ENCODE results near the gene RGS7. TPM values are rescaled to one million over a fixed set of nuclear protein-coding genes. Genes with fewer than 3 reads are reported as not detected.

The RGS7 gene
- polyA plus RNA-seq, 1 donor (not counting 4 experiments of a cell fraction or from before 2014, with no cell fraction given), result not detected

GRCh38 chr1:241266121-241266520 lies 90.9 kb downstream of the RGS7 start:
- Histone ChIP-seq H4K20me1 (ENCODE audit: control insufficient read depth, extremely low read depth, insufficient read depth, low read length) (no peaks in the 10 kb centered on the region), H3K4me3 (ENCODE audit: control insufficient read depth in 2 of 3, extremely low read depth in 1 of 3, insufficient read depth in 2 of 3, low read depth in 1 of 3, low read length in 3 of 3) (no peak overlapping the region), H3K36me3 (ENCODE audit: control insufficient read depth in 2 of 2, extremely low read depth in 1 of 2, insufficient read depth in 2 of 2, low read length in 2 of 2) (no peaks in the 10 kb centered on the region), H3K9me1 (ENCODE audit: control insufficient read depth, extremely low read depth, insufficient read depth, low read length) (no peaks in the 10 kb centered on the region), H3K4me2 (ENCODE audit: control insufficient read depth, extremely low read depth, insufficient read depth, low read depth, low read length) (no peak overlapping the region), H3K9ac (ENCODE audit: control insufficient read depth, extremely low read depth, insufficient read depth, low read length) (no peak overlapping the region), H3K27me3 (ENCODE audit: control insufficient read depth, extremely low read depth, insufficient read depth, low read length) (no peaks in the 10 kb centered on the region), H3K4me1 (ENCODE audit: control insufficient read depth, extremely low read depth, insufficient read depth, low read length) (no peaks in the 10 kb centered on the region), H2AFZ (ENCODE audit: control insufficient read depth, low read length) (no peak overlapping the region), H3K27ac (ENCODE audit: control insufficient read depth, insufficient read depth, low read length) (no peak overlapping the region), H3K9me3 (ENCODE audit: control insufficient read depth, low read depth, low read length) (no peaks in the 10 kb centered on the region), H3K79me2 (ENCODE audit: control insufficient read depth, insufficient read depth, low read length) (no peaks in the 10 kb centered on the region)
- FAIRE-seq (no peak), DNase-seq (ENCODE audit: low read depth, low spot score) (no peak)
- TF ChIP-seq CTCF (optimal IDR thresholded peaks at IDR 0.05 in 1 of 3, IDR thresholded peaks at IDR 0.05 in 1 of 3, conservative IDR thresholded peaks at IDR 0.05 in 1 of 3; ENCODE audit: extremely low read depth in 1 of 3, insufficient read depth in 2 of 3, low read length in 3 of 3) (no peak), EZH2 (IDR thresholded peaks at IDR 0.05; ENCODE audit: low read length) (no peak)
- dilution Hi-C loops (cut with MboI; ENCODE audit: extremely low pct_ligation_motif_present, low sequenced_read_pairs), result no loop called here

GRCh38 chr1:241265428-241265827 lies 91.6 kb downstream of the RGS7 start:
- H3K9me3 ChIP-seq (ENCODE audit: control insufficient read depth, low read depth, low read length), result no peaks in the 10 kb centered on the region
- H3K4me1 ChIP-seq (ENCODE audit: control insufficient read depth, extremely low read depth, insufficient read depth, low read length), result no peaks in the 10 kb centered on the region
- H4K20me1 ChIP-seq (ENCODE audit: control insufficient read depth, extremely low read depth, insufficient read depth, low read length), result no peaks in the 10 kb centered on the region
- no peak overlapping the region for H2AFZ ChIP-seq (ENCODE audit: control insufficient read depth, low read length)
- TF ChIP-seq EZH2 (IDR thresholded peaks at IDR 0.05; ENCODE audit: low read length), result no peak
- no peak for TF ChIP-seq CTCF (optimal IDR thresholded peaks at IDR 0.05 in 1 of 3, IDR thresholded peaks at IDR 0.05 in 1 of 3, conservative IDR thresholded peaks at IDR 0.05 in 1 of 3; ENCODE audit: extremely low read depth in 1 of 3, insufficient read depth in 2 of 3, low read length in 3 of 3)
- dilution Hi-C loops (cut with MboI; ENCODE audit: extremely low pct_ligation_motif_present, low sequenced_read_pairs), result no loop called here
- H3K4me3 ChIP-seq (ENCODE audit: control insufficient read depth in 2 of 3, extremely low read depth in 1 of 3, insufficient read depth in 2 of 3, low read depth in 1 of 3, low read length in 3 of 3), result no peak overlapping the region
- no peaks in the 10 kb centered on the region for H3K27me3 ChIP-seq (ENCODE audit: control insufficient read depth, extremely low read depth, insufficient read depth, low read length)
- H3K9me1 ChIP-seq (ENCODE audit: control insufficient read depth, extremely low read depth, insufficient read depth, low read length), result no peaks in the 10 kb centered on the region
- no peak for FAIRE-seq
- H3K36me3 ChIP-seq (ENCODE audit: control insufficient read depth in 2 of 2, extremely low read depth in 1 of 2, insufficient read depth in 2 of 2, low read length in 2 of 2), result no peaks in the 10 kb centered on the region
- H3K9ac ChIP-seq (ENCODE audit: control insufficient read depth, extremely low read depth, insufficient read depth, low read length), result no peak overlapping the region
- DNase-seq (ENCODE audit: low read depth, low spot score), result no peak
- no peaks in the 10 kb centered on the region for H3K79me2 ChIP-seq (ENCODE audit: control insufficient read depth, insufficient read depth, low read length)
- no peak overlapping the region for H3K27ac ChIP-seq (ENCODE audit: control insufficient read depth, insufficient read depth, low read length)
- H3K4me2 ChIP-seq (ENCODE audit: control insufficient read depth, extremely low read depth, insufficient read depth, low read depth, low read length), result no peak overlapping the region

Measured in keratinocyte (primary cell).